HepG2 (cell line): ENCODE results near the gene PKMYT1. TPM values are rescaled to one million over a fixed set of nuclear protein-coding genes. Genes with fewer than 3 reads are reported as not detected.

Source experiments
- ATAC-seq: fragments of 200-7000 bp; cut with Tn5 transposase; 3 replicates; pipeline ENCODE4 v1.9.1; 2020; ENCODE audit warnings: mild to moderate bottlenecking, moderate library complexity
- BruUV-seq: library from RNA; stranded (reverse); fragments of 400-500 nt; replicated peaks from 2 replicates; lab custom pipeline; 2021; lab: Mats Ljungman, UMichigan
- CTCF ChIA-PET: fragments of 300-600 bp; formaldehyde crosslinking; extraction: SDS; loops from one replicate; lab custom pipeline; 2021; ENCODE audit warnings: low total read pairs, inconsistent platforms, low intra/inter-chr PET ratio; lab: Yijun Ruan, JAX
- POLR2A ChIA-PET: fragments of 350-600 bp; sonication (Branson Sonifier 250); formaldehyde crosslinking; loops from one replicate; lab custom pipeline; 2020; ENCODE audit warnings: antibody characterized with exemption, inconsistent platforms; lab: Yijun Ruan, JAX
- DNase-seq: peaks from one replicate; pipeline ENCODE4 v3.0.0-alpha.2; 2015; ENCODE audit warnings: low spot score
- FAIRE-seq: peaks from 3 replicates; lab custom pipeline; 2011; peaks lifted over from hg19 to GRCh38; lab: Jason Lieb, UNC
- H2AFZ ChIP-seq: one replicate; pipeline ENCODE4 v1.6.1; 2011; ENCODE audit warnings: low read length, inconsistent platforms
- H3K27ac ChIP-seq: fragments of 300-600 bp; 3 replicates; pipeline ENCODE4 v1.8.0; 2011; ENCODE audit warnings: mixed run types, mild to moderate bottlenecking, mixed read lengths, low read length, inconsistent platforms; ENCODE audit not compliant: insufficient read depth; ENCODE audit errors: extremely low read length
- H3K27me3 ChIP-seq, 2 experiments: fragments of 200-600 bp in 1 of 2; 2 replicates in 1 of 2; 3 replicates in 1 of 2; pipeline versions ENCODE4 v1.6.0 to v1.8.0; 2011; ENCODE audit warnings: low read length in 2 of 2, mild to moderate bottlenecking in 2 of 2, moderate library complexity in 2 of 2, inconsistent platforms in 1 of 2; ENCODE audit not compliant: insufficient read depth in 2 of 2, control insufficient read depth in 1 of 2
- H3K36me3 ChIP-seq, 2 experiments: fragments of 200-600 bp in 1 of 2; replicated peaks in 1 of 2; 2 replicates in 1 of 2; 3 replicates in 1 of 2; pipeline versions ENCODE4 v1.5.1 to v1.8.0; 2011; ENCODE audit warnings: low read length in 2 of 2, inconsistent platforms in 1 of 2; ENCODE audit not compliant: insufficient read depth in 2 of 2, control insufficient read depth in 1 of 2
- H3K4me1 ChIP-seq: 2 replicates; pipeline ENCODE4 v1.5.1; 2012; ENCODE audit warnings: low read length, inconsistent platforms; ENCODE audit not compliant: insufficient read depth
- H3K4me2 ChIP-seq: 2 replicates; pipeline ENCODE4 v1.6.0; 2011; ENCODE audit warnings: low read depth, low read length, inconsistent platforms
- H3K4me3 ChIP-seq, 3 experiments: fragments of 200-600 bp in 1 of 3; sonication (generic), shearing (Covaris generic) in 1 of 3; replicated peaks in 1 of 3; 2 replicates each; pipeline ENCODE4 v1.5.1; 2011 to 2016; ENCODE audit warnings: low read length in 3 of 3, inconsistent platforms in 2 of 3, low read depth in 2 of 3, mild to moderate bottlenecking in 2 of 3, control low read depth in 1 of 3, mixed read lengths in 1 of 3; ENCODE audit not compliant: insufficient read depth in 1 of 3
- H3K79me2 ChIP-seq: one replicate; pipeline ENCODE4 v1.6.1; 2011; ENCODE audit warnings: low read length, inconsistent platforms; ENCODE audit not compliant: insufficient read depth
- H3K9ac ChIP-seq: 2 replicates; pipeline ENCODE4 v1.6.0; 2011; ENCODE audit warnings: mild to moderate bottlenecking, low read depth, low read length, inconsistent platforms; ENCODE audit not compliant: insufficient read depth
- H3K9me3 ChIP-seq: 2 replicates; pipeline ENCODE4 v1.5.1; 2012; ENCODE audit warnings: mild to moderate bottlenecking, low read length
- H4K20me1 ChIP-seq: 2 replicates; pipeline ENCODE4 v1.6.0; 2011; ENCODE audit warnings: inconsistent platforms, mild to moderate bottlenecking, low read length, moderate library complexity; ENCODE audit not compliant: insufficient read depth
- FOXJ3 ChIP-seq: sonication (generic); formaldehyde crosslinking; IDR thresholded peaks from 2 replicates; pipeline ENCODE4 v1.4.0; 2020; ENCODE audit warnings: missing genetic modification reagents, mild to moderate bottlenecking, borderline replicate concordance
- FOXK2 ChIP-seq: fragments of 450-650 bp; IDR thresholded peaks from 2 replicates; pipeline ENCODE4 v1.6.1; 2016
- HDAC1 ChIP-seq: sonication (generic); formaldehyde crosslinking; IDR thresholded peaks from 2 replicates; pipeline ENCODE4 v1.5.1; 2020; ENCODE audit warnings: mild to moderate bottlenecking, missing genetic modification reagents
- SOX13 ChIP-seq, 3 experiments: fragments of 450-650 bp in 1 of 3; sonication (generic) in 1 of 3; formaldehyde crosslinking in 1 of 3; IDR thresholded peaks in 2 of 3; conservative IDR thresholded peaks in 1 of 3; 2 replicates each; pipeline versions ENCODE4 v1.5.0 to v1.6.1; 2016 to 2020; ENCODE audit warnings: antibody characterized with exemption in 1 of 3, mild to moderate bottlenecking in 1 of 3, missing compliant biosample characterization in 1 of 3, missing genetic modification reagents in 1 of 3, moderate library complexity in 1 of 3
- SOX6 ChIP-seq, 2 experiments: fragments of 450-650 bp in 1 of 2; sonication (generic) in 1 of 2; formaldehyde crosslinking in 1 of 2; IDR thresholded peaks; 2 replicates each; pipeline versions ENCODE4 v1.4.0 to v1.6.1; 2017 to 2020; ENCODE audit warnings: antibody characterized with exemption in 1 of 2, mild to moderate bottlenecking in 1 of 2, missing genetic modification reagents in 1 of 2
- SP4 ChIP-seq: sonication (generic); formaldehyde crosslinking; IDR thresholded peaks from 2 replicates; pipeline ENCODE4 v1.8.1; 2023; ENCODE audit warnings: mild to moderate bottlenecking, missing genetic modification reagents
- YY1 ChIP-seq: IDR thresholded peaks from 2 replicates; pipeline ENCODE4 v1.6.1; 2011; ENCODE audit warnings: low read length, low read depth, moderate library complexity, mild to moderate bottlenecking; ENCODE audit not compliant: insufficient read depth, insufficient replicate concordance
- ZFP90 ChIP-seq: sonication (generic); formaldehyde crosslinking; IDR thresholded peaks from 2 replicates; pipeline ENCODE4 v1.8.0; 2022; ENCODE audit warnings: missing genetic modification reagents, mild to moderate bottlenecking, inconsistent platforms, borderline replicate concordance
- ZFY ChIP-seq: sonication (generic); formaldehyde crosslinking; IDR thresholded peaks from 2 replicates; pipeline ENCODE4 v1.4.0; 2020; ENCODE audit warnings: missing genetic modification reagents
- ZNF567 ChIP-seq: sonication (generic); formaldehyde crosslinking; IDR thresholded peaks from 2 replicates; pipeline ENCODE4 v1.8.1; 2023; ENCODE audit warnings: mild to moderate bottlenecking, missing genetic modification reagents, borderline replicate concordance
- ZNF672 ChIP-seq: sonication (generic); formaldehyde crosslinking; IDR thresholded peaks from 2 replicates; pipeline ENCODE4 v1.8.1; 2022; ENCODE audit warnings: missing genetic modification reagents
- WGBS: methylation state at CpG from one replicate; pipeline ENCODE4 v1.1.6; 2017; ENCODE audit warnings: low lambda C conversion rate; 5-methylcytosine and 5-hydroxymethylcytosine counted together
- in situ Hi-C: cut with HindIII; loops from 2 replicates; pipeline ENCODE4 v1.10.0; 2017; ENCODE audit warnings: low pct_unique_long_range_greater_than_20kb; ENCODE audit not compliant: extremely low pct_ligation_motif_present
- intact Hi-C: fragments of 100-400 bp; cut with micrococcal nuclease; formaldehyde crosslinking; loops from one replicate; pipeline ENCODE4 v1.10.0; 2022; ENCODE audit not compliant: unreplicated experiment
- polyA plus RNA-seq, 8 experiments: library from polyadenylated mRNA; depleted of rRNA in 3 of 8; stranded (reverse) in 7 of 8; unstranded in 1 of 8; fragments of >200 nt; fragmentation: Illumina TruSeq in 4 of 8; extraction: Trizol in 4 of 8; gene quantifications; 2 replicates each; pipeline versions ENCODE4 v1.2.1 to v1.2.3, GENCODE V29; 2011 to 2016; ENCODE audit warnings: low read depth in 4 of 8, missing spikeins in 1 of 8, mixed read lengths in 1 of 8; ENCODE audit not compliant: insufficient read depth in 1 of 8
- total RNA-seq, 5 experiments: library from RNA; depleted of rRNA; stranded (reverse); fragments of >200 nt; fragmentation: Illumina TruSeq; extraction: Trizol; gene quantifications; 2 replicates each; pipeline ENCODE4 v1.2.3, GENCODE V29; 2016; ENCODE audit warnings: low read depth in 1 of 5
- TF ChIP-seq, protein P1 (sequence below): sonication (generic); formaldehyde crosslinking; IDR thresholded peaks from 2 replicates; pipeline ENCODE4 v1.9.0; 2022; ENCODE audit warnings: low read depth, missing genetic modification reagents
- TF ChIP-seq, protein P2 (sequence below): sonication (generic); formaldehyde crosslinking; IDR thresholded peaks from 2 replicates; pipeline ENCODE4 v1.5.0; 2020; ENCODE audit warnings: mild to moderate bottlenecking, missing genetic modification reagents, borderline replicate concordance

PKMYT1 gene
- total and polyA plus RNA-seq, 2 of the 13 experiments (the other 11 are each of a cell fraction or from before 2014, with no cell fraction given): 7.0 to 27.8 TPM

DNA sequence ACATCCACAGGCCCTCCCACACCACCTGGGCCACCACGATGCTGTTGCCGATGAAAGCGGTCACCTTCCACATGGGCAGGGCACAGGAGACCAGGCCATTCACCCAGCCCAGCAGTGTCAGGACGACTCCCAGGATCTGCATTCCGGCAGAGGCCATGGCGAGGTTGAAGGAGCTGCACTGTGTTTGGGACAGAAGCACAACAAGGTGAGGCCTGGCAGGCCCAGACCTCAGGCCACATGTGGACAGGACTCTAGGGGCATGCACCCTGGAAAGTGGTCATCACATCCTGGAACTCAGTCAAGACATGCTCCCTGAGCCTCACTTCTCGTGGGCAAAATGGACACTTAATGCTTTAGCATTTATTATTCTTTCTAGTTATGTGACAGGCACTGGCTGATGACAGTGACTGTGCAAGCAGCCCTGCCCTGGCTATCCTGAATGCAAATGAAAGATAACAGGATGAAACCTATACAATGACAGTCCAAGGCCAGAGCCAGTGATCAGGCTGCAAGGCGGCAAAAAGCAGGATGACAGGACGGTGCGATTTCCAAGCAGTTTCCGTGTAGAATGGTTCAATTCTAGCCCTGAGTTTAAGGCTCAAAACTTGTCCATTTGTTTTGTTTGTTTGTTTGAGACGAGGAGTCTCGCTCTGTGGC is 35.7 kb upstream of the PKMYT1 start:
- ATAC-seq: no peak
- Histone ChIP-seq H3K4me1 (peaks cover 88% of the 10 kb centered on the region), H4K20me1 (no peaks in the 10 kb centered on the region), H3K36me3 (no peaks in the 10 kb centered on the region), H3K4me2 (peak overlapping the region; percentile 29; the same call in 1 of the 2 replicates), H3K9ac (no peak overlapping the region), H2AFZ (no peak overlapping the region), H3K4me3 (no peak overlapping the region), H3K79me2 (no peaks in the 10 kb centered on the region), H3K27ac (no peak overlapping the region), H3K9me3 (no peaks in the 10 kb centered on the region), H3K27me3 (peaks cover 7 to 22% of the 10 kb centered on the region in 2 experiments; a peak in 4 of 5 replicates)
- intact Hi-C loops: no loop called here
- DNase-seq: no peak
- 36% methylated on average over 5 of the region's 13 CpGs for WGBS
- ChIA-PET POLR2A (interaction anchor here (14.2 to 18.8 kb wide), 2 partner anchors 7 kb away, joined by 750 read pairs; partner anchors contain the start of genes CLDN6, CLDN9, HCFC1R1 and THOC6), CTCF (no interaction called here)
- in situ Hi-C loops: no loop called here
- BruUV-seq: no TSS peak
- FAIRE-seq: peak; percentile 47
- TF ChIP-seq, protein P1, sequence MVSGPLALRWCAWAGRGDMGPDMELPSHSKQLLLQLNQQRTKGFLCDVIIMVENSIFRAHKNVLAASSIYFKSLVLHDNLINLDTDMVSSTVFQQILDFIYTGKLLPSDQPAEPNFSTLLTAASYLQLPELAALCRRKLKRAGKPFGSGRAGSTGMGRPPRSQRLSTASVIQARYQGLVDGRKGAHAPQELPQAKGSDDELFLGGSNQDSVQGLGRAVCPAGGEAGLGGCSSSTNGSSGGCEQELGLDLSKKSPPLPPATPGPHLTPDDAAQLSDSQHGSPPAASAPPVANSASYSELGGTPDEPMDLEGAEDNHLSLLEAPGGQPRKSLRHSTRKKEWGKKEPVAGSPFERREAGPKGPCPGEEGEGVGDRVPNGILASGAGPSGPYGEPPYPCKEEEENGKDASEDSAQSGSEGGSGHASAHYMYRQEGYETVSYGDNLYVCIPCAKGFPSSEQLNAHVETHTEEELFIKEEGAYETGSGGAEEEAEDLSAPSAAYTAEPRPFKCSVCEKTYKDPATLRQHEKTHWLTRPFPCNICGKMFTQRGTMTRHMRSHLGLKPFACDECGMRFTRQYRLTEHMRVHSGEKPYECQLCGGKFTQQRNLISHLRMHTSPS (CRISPR knock-in tag): 0 out of 2 replicates have a peak, but pooled peaks have one; percentile 23
- TF ChIP-seq YY1: no peak
- no peak for TF ChIP-seq FOXJ3 (CRISPR knock-in tag)
- no peak for TF ChIP-seq SOX6 (IDR thresholded peaks at IDR 0.05)
- no peak for TF ChIP-seq SOX6 (CRISPR knock-in tag; IDR thresholded peaks at IDR 0.05)
- TF ChIP-seq SP4 (CRISPR knock-in tag): 0 out of 2 replicates have a peak, but pooled peaks have one; percentile 25
- 0 out of 2 replicates have a peak, but pooled peaks have one; percentile 15 for TF ChIP-seq ZFY
- no peak for TF ChIP-seq FOXK2
- TF ChIP-seq, protein P2, sequence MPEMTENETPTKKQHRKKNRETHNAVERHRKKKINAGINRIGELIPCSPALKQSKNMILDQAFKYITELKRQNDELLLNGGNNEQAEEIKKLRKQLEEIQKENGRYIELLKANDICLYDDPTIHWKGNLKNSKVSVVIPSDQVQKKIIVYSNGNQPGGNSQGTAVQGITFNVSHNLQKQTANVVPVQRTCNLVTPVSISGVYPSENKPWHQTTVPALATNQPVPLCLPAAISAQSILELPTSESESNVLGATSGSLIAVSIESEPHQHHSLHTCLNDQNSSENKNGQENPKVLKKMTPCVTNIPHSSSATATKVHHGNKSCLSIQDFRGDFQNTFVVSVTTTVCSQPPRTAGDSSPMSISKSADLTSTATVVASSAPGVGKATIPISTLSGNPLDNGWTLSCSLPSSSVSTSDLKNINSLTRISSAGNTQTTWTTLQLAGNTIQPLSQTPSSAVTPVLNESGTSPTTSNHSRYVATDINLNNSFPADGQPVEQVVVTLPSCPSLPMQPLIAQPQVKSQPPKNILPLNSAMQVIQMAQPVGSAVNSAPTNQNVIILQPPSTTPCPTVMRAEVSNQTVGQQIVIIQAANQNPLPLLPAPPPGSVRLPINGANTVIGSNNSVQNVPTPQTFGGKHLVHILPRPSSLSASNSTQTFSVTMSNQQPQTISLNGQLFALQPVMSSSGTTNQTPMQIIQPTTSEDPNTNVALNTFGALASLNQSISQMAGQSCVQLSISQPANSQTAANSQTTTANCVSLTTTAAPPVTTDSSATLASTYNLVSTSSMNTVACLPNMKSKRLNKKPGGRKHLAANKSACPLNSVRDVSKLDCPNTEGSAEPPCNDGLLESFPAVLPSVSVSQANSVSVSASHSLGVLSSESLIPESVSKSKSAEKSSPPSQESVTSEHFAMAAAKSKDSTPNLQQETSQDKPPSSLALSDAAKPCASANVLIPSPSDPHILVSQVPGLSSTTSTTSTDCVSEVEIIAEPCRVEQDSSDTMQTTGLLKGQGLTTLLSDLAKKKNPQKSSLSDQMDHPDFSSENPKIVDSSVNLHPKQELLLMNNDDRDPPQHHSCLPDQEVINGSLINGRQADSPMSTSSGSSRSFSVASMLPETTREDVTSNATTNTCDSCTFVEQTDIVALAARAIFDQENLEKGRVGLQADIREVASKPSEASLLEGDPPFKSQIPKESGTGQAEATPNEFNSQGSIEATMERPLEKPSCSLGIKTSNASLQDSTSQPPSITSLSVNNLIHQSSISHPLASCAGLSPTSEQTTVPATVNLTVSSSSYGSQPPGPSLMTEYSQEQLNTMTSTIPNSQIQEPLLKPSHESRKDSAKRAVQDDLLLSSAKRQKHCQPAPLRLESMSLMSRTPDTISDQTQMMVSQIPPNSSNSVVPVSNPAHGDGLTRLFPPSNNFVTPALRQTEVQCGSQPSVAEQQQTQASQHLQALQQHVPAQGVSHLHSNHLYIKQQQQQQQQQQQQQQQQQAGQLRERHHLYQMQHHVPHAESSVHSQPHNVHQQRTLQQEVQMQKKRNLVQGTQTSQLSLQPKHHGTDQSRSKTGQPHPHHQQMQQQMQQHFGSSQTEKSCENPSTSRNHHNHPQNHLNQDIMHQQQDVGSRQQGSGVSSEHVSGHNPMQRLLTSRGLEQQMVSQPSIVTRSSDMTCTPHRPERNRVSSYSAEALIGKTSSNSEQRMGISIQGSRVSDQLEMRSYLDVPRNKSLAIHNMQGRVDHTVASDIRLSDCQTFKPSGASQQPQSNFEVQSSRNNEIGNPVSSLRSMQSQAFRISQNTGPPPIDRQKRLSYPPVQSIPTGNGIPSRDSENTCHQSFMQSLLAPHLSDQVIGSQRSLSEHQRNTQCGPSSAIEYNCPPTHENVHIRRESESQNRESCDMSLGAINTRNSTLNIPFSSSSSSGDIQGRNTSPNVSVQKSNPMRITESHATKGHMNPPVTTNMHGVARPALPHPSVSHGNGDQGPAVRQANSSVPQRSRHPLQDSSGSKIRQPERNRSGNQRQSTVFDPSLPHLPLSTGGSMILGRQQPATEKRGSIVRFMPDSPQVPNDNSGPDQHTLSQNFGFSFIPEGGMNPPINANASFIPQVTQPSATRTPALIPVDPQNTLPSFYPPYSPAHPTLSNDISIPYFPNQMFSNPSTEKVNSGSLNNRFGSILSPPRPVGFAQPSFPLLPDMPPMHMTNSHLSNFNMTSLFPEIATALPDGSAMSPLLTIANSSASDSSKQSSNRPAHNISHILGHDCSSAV (CRISPR knock-in tag): no peak
- no peak for TF ChIP-seq ZNF672 (CRISPR knock-in tag)
- no peak for TF ChIP-seq ZNF567 (CRISPR knock-in tag)
- no peak for TF ChIP-seq SOX13 (IDR thresholded peaks at IDR 0.05)
- TF ChIP-seq SOX13 (CRISPR knock-in tag; conservative IDR thresholded peaks at IDR 0.05 in 1 of 2, IDR thresholded peaks at IDR 0.05 in 1 of 2): peak in 1 of 2 experiments; percentile 31; a peak in 1 of 4 replicates
- no peak for TF ChIP-seq HDAC1 (CRISPR knock-in tag)
- TF ChIP-seq ZFP90 (CRISPR knock-in tag): no peak
